Pancreas (tissue), 10 donors: ENCODE results near the gene TTLL13. TPM values are rescaled to one million over a fixed set of nuclear protein-coding genes. Genes with fewer than 3 reads are reported as not detected.
A peak's percentile ranks its signal among the peaks of the same experiment; 100 is the strongest.

Experiments used
- ATAC-seq, 4 donors: fragments of 200-7000 bp; cut with Tn5 transposase; one replicate each; pipeline versions ENCODE4 v1.8.0 to v1.9.1; 2020; ENCODE audit warnings: mild to moderate bottlenecking in 4 of 4, moderate library complexity in 4 of 4
- DNase-seq, 6 donors: peaks; one replicate each; pipeline ENCODE4 v3.0.0-alpha.2; 2020
- FAIRE-seq: peaks from 2 replicates; lab custom pipeline; 2012; peaks lifted over from hg19 to GRCh38; lab: Jason Lieb, UNC
- H3K27ac ChIP-seq, 4 donors: fragments of 200-600 bp; sonication (generic); 1 replicate in 3 of 4; 2 replicates in 1 of 4; pipeline versions ENCODE4 v1.5.0 to v1.8.0; 2020
- H3K27me3 ChIP-seq, 4 donors: fragments of 200-600 bp; one replicate each; pipeline ENCODE4 v1.8.0; 2021
- H3K36me3 ChIP-seq, 3 donors: fragments of 200-600 bp; sonication (generic) in 1 of 3; one replicate each; pipeline versions ENCODE4 v1.5.0 to v1.8.0; 2020 to 2021
- H3K4me1 ChIP-seq, 3 donors: fragments of 200-600 bp; one replicate each; pipeline ENCODE4 v1.8.0; 2021
- H3K4me3 ChIP-seq, 4 donors: fragments of 200-600 bp; sonication (generic) in 2 of 4; one replicate each; pipeline versions ENCODE4 v1.5.0 to v1.8.0; 2020 to 2021
- H3K9me3 ChIP-seq, 4 donors: fragments of 200-600 bp; one replicate each; pipeline ENCODE4 v1.8.0; 2021
- WGBS, 2 donors: extraction: QIAGEN DNeasy Blood & Tissue Kit; methylation state at CpG; one replicate each; pipeline ENCODE4 v1.1.7; 2013; 5-methylcytosine and 5-hydroxymethylcytosine counted together
- intact Hi-C, 3 donors: fragments of 100-400 bp; cut with DNase I; formaldehyde crosslinking; loops; one replicate each; pipeline versions ENCODE4 v1.11.1 to v1.14.2; 2022
- polyA plus RNA-seq, 2 donors: library from polyadenylated mRNA; stranded (reverse); fragments of 200-250 nt; gene quantifications; one replicate each; pipeline ENCODE4 v1.2.3, GENCODE V29; 2013
- total RNA-seq, 6 donors: library from RNA; stranded (reverse); fragmentation: NEBNext Ultra II Directional in 4 of 6; extraction: Animal tissue kit (Norgen Biotek cat#: 25700) in 4 of 6; gene quantifications; one replicate each; pipeline versions ENCODE4 v1.2.1 to v1.2.4, GENCODE V29; 2021 to 2023
- TF ChIP-seq, protein P1 (sequence below), 4 donors: fragments of 200-600 bp; sonication (generic) in 3 of 4; IDR thresholded peaks; one replicate each; pipeline versions ENCODE4 v1.5.0 to v1.8.0; 2021; ENCODE audit warnings: antibody characterized with exemption in 4 of 4
- donor health status: healthy with polysubstance abuse.
- donor health status: DM: no; HTN: no; CAD: no; lungs with moderate emphysema.
- donor health status: DM: no; HTN: no; CAD: no.
- donor health status: control.
- donor health status: control.
- donor health status: Bipolar disorder and iron deficiency.
- donor health status: DM: yes; HTN: yes; CAD: no.
- donor health status: DM: no; HTN: no; CAD: no.
- donor health status: DM: no; HTN: no; CAD: no.
- donor health status: DM: yes; HTN: yes; CAD: no.

The TTLL13 gene
- total and polyA plus RNA-seq, 8 donors = 0.19 to 2.4 (median 0.43) TPM; not detected in 2

- 60 to 64% methylated on average over 6 of the region's 6 CpGs for WGBS, 2 donors
- H3K27me3 ChIP-seq = no peaks in the 10 kb centered on the region
- H3K36me3 ChIP-seq = no peaks in the 10 kb centered on the region
Observed at GRCh38 chr15:90306560-90306959, 57.2 kb downstream of the TTLL13 start.

DNA sequence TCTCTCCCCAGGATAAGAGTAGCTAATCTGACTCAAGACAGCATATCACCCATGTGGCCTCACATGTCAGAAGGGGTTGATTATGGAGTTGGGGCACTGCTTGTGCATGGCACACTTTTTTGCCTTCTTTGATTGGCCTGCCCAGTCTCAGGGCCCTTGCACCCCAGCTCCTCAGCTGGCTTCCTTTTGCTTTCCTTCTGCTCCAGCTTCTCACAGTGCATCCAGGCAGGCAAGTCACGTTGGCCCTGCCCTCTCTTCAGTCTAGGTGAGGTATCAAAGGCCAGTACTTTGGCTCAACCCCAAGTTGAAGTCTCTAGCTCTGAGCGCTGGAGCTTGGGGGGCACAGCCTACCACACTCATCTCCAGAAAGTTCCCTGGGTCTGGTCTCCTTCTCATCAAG, 58.3 kb downstream of the TTLL13 start:
- DNase-seq (no peak), FAIRE-seq (no peak), ATAC-seq (peak in 1 of 4 donors; percentile 37)
- intact Hi-C loops = no loop called here
- Histone ChIP-seq H3K4me3 (no peak overlapping the region), H3K9me3 (no peaks in the 10 kb centered on the region), H3K36me3 (no peaks in the 10 kb centered on the region), H3K27ac (no peak overlapping the region), H3K27me3 (no peaks in the 10 kb centered on the region), H3K4me1 (peaks cover 0 to 8% (median 0%) of the 10 kb centered on the region in 3 donors)
- TF ChIP-seq, protein P1, sequence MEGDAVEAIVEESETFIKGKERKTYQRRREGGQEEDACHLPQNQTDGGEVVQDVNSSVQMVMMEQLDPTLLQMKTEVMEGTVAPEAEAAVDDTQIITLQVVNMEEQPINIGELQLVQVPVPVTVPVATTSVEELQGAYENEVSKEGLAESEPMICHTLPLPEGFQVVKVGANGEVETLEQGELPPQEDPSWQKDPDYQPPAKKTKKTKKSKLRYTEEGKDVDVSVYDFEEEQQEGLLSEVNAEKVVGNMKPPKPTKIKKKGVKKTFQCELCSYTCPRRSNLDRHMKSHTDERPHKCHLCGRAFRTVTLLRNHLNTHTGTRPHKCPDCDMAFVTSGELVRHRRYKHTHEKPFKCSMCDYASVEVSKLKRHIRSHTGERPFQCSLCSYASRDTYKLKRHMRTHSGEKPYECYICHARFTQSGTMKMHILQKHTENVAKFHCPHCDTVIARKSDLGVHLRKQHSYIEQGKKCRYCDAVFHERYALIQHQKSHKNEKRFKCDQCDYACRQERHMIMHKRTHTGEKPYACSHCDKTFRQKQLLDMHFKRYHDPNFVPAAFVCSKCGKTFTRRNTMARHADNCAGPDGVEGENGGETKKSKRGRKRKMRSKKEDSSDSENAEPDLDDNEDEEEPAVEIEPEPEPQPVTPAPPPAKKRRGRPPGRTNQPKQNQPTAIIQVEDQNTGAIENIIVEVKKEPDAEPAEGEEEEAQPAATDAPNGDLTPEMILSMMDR (IDR thresholded peaks at IDR 0.05) = no peak
- 63 to 64% methylated on average over 2 of the region's 2 CpGs for WGBS, 2 donors

More at GRCh38 chr15:90306560-90306959, 57.2 kb downstream of the TTLL13 start:
- TF ChIP-seq, protein P1 (IDR thresholded peaks at IDR 0.05) = no peak
- H3K4me1 ChIP-seq = peaks cover 0 to 11% (median 10%) of the 10 kb centered on the region in 3 donors
- peak in 2 of 4 donors; percentile 32 to 39 for ATAC-seq
- peak overlapping the region in 2 of 4 donors; percentile 26 to 44 for H3K27ac ChIP-seq
- no peak for FAIRE-seq
- H3K9me3 ChIP-seq = no peaks in the 10 kb centered on the region
- intact Hi-C loops = no loop called here
- no peak for DNase-seq
- H3K4me3 ChIP-seq = no peak overlapping the region

DNA sequence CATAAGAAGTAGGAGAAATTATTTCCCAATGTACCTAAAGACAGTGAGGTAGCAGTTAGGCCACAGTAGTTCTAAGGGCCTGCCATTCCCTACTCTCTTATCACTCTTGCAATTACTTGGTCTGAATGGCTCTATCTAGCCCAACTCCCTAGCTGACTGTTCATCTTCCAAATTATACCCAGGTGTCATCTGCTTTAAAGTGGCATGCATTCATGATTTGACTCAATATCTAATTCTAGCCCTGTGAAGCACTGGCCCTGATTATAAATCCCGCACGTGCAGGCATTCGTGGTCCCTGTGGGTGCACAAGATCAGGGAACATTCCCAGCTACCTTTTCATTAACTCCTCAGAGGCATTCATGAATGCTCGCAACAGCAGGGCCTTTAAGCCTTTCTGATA, 59.7 kb downstream of the TTLL13 start:
- Histone ChIP-seq H3K9me3 (no peaks in the 10 kb centered on the region), H3K27ac (no peak overlapping the region), H3K4me3 (no peak overlapping the region), H3K27me3 (no peaks in the 10 kb centered on the region), H3K36me3 (no peaks in the 10 kb centered on the region), H3K4me1 (peaks cover 0 to 8% (median 0%) of the 10 kb centered on the region in 3 donors)
- FAIRE-seq = no peak
- ATAC-seq = no peak
- intact Hi-C loops = no loop called here
- 90 to 92% methylated on average over 4 of the region's 4 CpGs for WGBS, 2 donors
- DNase-seq = no peak
- TF ChIP-seq, protein P1 (IDR thresholded peaks at IDR 0.05) = no peak

Other genes starting within 250 kb of the TTLL13 start
- gene ZNF710, start 248.2 kb upstream of the TTLL13 start, total RNA-seq = 100 to 1,000 TPM in 1 of 6 donors, 10 to 100 TPM in 5; 31.9 to 298 (median 36.4) TPM
- gene ZNF710, start 248.2 kb upstream of the TTLL13 start, polyA plus RNA-seq = 100 to 1,000 TPM in 1 of 2 donors, 10 to 100 TPM in 1; 69.2 to 128 TPM
- gene IDH2, start 147.1 kb upstream of the TTLL13 start, total RNA-seq = 100 to 1,000 TPM; 107 to 128 (median 114) TPM
- gene IDH2, start 147.1 kb upstream of the TTLL13 start, polyA plus RNA-seq = 10 to 100 TPM; 53.6 to 55.7 TPM
- 10 to 100 TPM; 33.1 to 63.9 (median 38.4) TPM for gene SEMA4B, start 48.2 kb upstream of the TTLL13 start, total RNA-seq
- 10 to 100 TPM; 32.5 to 39.3 TPM for gene SEMA4B, start 48.2 kb upstream of the TTLL13 start, polyA plus RNA-seq
- 10 to 100 TPM; 70.4 to 88.6 (median 79.3) TPM for gene CIB1, start 15.6 kb upstream of the TTLL13 start, total RNA-seq
- gene CIB1, start 15.6 kb upstream of the TTLL13 start, polyA plus RNA-seq = 100 to 1,000 TPM; 153 to 162 TPM
- 1 to 10 TPM; 2.6 to 7.0 (median 4.4) TPM for gene GDPGP1, start 15.3 kb upstream of the TTLL13 start, total RNA-seq
- gene GDPGP1, start 15.3 kb upstream of the TTLL13 start, polyA plus RNA-seq = 1 to 10 TPM; 2.0 to 3.3 TPM
- 10 to 100 TPM; 19.3 to 37.7 (median 26.9) TPM for gene NGRN, start 16.1 kb downstream of the TTLL13 start, total RNA-seq
- 10 to 100 TPM; 25.0 to 46.8 TPM for gene NGRN, start 16.1 kb downstream of the TTLL13 start, polyA plus RNA-seq
- 1 to 10 TPM; 2.2 to 7.2 (median 4.3) TPM for gene ZNF774, start 102.7 kb downstream of the TTLL13 start, total RNA-seq
- gene ZNF774, start 102.7 kb downstream of the TTLL13 start, polyA plus RNA-seq = 10 to 100 TPM in 1 of 2 donors, 1 to 10 TPM in 1; 2.3 to 11.9 TPM
- gene IQGAP1, start 138.7 kb downstream of the TTLL13 start, total RNA-seq = 100 to 1,000 TPM in 1 of 6 donors, 10 to 100 TPM in 5; 40.0 to 103 (median 43.3) TPM
- 10 to 100 TPM; 20.6 to 48.4 TPM for gene IQGAP1, start 138.7 kb downstream of the TTLL13 start, polyA plus RNA-seq